ENCODE results near the gene LONRF2. TPM values are rescaled to one million over a fixed set of nuclear protein-coding genes. Genes with fewer than 3 reads are reported as not detected.
"Not testable (repeated sequence)": the region's sequence is repeated elsewhere in the genome, so short reads cannot be mapped to it uniquely, and the experiment has no call there.

The LONRF2 gene
- total RNA-seq: not detected in 2 replicates

DNA sequence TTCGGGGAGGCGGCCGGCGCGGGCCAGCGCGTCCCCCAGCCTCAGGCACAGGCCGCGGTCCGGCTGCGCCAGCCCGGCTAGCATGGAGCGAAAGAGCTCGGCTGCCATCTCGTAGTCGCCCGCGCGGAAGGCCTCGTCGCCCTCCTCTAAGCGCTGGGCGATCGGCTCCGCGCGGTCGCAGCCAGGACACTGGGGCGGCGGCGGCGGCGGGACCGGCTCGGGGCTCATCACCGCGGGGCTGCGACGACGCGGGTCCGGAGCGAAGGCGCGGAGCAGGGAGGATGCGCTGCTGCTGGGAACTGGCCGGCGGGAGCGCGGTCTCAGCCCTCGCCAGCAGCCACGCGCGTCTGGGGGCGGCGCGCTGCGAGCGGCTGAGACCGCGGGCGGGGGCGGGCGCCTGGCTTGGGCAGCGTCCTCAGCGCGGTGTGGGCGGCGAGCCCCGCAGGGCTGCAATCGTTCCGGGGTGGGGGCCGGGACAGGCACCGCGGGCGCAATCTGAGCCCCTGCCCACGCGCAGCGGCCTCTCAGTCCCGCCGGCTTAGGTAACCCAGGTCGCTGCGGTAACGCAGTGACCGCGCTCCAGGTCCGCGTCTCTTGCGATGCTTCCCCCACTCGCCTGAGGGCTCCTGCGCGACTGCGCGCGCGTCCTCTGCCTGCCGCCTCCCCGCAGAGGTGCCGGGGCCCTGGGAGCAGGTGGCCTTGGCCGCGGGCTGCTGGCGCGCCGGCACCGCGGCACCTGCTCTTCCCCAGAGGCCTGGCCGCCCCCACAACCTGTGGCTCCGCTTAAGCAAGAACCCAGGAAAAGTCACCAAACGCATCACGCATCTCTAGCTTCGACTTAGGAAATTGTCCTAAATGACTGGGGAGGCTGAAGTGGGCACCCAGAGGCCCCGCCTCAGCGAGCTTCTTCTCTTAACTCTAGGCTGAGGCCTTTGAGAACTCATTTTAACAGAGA lies at the start of gene LONRF2:
Gene LONRF2 (minus strand): TSS at position 636 of the 955 bp plus-strand sequence. CDS start 408 bp downstream, at position 228.
- peak in 1 of 2 donors; percentile 3 for DNase-seq (ENCODE audit: low read depth in 2 of 2)

DNA sequence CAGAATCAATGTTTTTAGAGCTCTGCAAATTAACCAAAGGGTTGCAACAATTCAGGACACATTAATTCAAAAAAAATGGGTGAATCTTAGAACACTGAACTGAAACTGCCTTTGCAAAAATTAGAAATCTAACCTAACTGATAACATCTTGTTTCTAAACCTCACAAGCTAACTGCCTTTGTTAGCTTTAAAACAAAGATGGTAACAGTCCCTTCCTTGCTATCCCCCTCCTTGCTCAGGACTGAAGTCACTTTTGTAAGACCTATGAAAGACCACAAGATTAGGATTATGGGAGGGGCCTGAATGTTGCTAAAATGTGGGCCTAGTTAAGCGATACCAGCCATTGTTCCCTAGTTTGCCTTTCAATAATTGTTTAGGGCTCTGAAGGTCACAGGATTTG lies 44.9 kb upstream of the LONRF2 start:
- no peak for DNase-seq (ENCODE audit: low read depth in 2 of 2)

DNA sequence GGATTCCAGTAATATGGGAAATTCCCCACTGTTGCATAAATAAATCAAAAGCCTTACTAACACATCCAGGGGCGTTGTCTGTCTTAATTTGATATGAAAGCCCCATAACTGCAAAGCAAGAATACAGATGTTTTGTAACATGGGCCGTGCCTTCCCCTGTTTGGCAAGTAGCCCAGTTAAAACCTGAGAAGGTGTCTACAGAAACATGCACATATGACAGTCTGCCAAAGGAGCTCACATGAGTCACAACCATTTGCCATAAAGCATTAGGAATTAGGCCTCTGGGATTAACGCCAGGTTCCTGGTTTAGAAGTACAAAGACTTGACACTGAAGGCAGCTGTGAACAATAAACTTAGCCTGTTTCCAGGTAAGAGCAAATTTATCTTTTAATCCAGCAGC lies 43.1 kb upstream of the LONRF2 start:
- peak; percentile 4 to 44 for DNase-seq (ENCODE audit: low read depth in 2 of 2)

DNA sequence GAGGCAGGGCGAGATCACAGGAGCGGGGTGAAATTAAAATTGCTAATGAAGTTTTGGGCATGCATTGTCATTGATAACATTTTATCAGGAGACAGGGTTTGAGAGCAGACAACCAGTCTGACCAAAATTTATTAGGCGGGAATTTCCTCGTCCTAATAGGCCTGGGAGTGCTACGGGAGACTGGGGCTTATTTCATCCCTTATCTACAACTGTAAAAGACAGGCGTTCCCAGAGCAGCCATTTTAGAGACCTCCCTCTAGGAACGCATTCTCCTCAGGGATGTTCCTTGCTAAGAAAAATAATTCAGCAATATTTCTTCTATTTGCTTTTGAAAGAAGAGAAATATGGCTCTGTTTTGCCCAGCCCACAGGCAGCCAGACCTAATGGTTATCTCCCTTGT lies 40.0 kb upstream of the LONRF2 start:
- not testable (repeated sequence) for DNase-seq (ENCODE audit: low read depth in 2 of 2)

DNA sequence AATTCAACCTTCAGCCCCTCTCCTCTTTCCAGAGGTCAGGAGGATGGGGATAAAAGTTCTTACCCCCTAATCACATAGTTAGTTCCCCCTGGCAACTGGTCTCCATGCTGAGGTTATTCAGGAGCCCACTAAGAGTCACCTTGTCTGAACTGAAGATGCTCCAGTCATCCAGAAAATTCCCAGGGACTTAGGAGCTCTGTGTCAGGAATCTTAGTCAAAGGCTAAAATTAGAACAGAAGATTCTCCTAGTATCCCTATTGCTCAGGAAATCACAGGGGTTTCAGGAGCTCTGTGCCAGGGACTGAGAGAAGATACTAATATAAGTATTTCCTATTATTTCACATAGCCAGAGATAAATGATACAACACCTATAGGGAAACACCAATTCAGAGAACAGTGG lies 37.3 kb upstream of the LONRF2 start:
- DNase-seq (ENCODE audit: low read depth in 2 of 2): no peak

DNA sequence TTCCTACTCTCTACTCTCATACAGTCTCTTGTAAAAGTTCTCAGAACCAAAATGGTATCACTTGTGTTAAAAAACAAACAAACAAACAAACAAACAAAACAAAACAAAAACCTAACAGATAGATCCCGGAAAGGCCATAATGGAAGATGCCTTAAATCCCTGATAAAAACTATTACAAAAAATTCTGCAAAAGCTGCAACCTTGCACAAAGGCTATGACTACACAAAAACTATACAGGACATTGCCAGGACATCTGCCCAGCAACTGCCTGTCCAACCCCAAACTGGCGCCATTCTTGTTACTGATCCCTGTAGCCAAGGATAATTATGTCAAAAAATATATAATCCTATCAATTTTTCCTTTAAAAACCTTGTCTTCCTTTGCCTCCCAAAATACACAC lies 36.3 kb upstream of the LONRF2 start:
- no peak for DNase-seq (ENCODE audit: low read depth in 2 of 2)

DNA sequence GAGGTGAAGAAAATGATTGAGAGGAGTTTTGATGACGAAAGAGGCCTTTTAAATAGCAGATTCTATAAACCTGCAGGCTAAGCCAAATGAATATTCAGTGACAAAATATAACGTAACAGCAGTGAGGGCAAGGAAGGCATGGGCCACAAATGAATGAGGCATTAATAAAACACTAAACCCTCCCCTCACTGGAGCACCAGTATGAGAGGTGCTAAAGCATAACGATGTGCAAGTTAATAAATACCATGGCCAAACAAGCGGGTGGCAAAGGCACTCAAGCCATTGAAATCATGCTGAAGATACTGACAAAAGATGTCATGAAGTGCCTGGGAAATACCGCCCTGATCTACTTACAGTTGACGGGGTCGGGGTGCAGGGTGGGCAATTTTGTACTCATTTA lies 30.2 kb upstream of the LONRF2 start:
- DNase-seq (ENCODE audit: low read depth in 2 of 2): no peak

DNA sequence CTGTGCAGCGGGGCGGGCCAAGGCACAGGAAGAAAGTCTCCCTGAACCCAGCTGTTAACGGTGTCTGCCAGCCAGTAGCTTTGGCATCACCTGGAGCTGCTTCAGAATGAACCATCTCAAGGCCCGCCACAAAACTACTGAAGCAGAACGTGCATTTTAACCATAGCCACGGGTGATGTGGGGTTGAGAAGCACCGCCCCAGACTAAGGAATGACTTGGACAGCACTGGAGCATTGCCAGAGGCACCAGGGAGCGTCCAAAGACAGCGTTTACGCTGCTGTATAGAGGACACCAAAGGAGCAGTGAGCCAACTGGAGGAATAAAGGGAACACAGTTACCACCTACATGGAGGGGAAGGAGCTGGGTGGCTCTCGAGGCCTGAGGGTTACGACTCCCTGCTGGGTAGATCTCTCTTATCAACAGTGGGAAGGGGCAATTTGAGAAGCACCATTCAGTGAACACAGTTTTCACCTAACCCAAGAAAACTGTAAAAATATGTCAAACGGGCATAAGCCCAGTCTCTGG lies 28.4 kb upstream of the LONRF2 start:
- DNase-seq (ENCODE audit: low read depth in 2 of 2): no peak

DNA sequence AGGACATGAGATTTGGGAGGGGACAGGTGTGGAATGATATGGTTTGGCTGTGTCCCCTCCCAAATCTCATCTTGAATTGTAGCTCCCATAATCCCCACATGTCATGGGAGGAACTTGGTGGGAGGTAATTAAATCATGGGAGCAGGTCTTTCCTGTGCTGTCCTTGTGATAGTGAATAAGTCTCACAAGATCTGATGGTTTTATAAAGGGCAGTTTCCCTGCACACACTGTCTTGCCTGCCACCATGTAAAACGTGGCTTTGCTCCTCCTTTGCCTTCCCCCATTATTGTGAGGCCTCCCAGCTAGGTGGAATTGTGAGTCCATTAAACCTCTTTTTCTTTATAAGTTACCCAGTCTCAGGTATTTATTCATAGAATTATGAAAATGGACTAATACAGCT lies 22.8 kb upstream of the LONRF2 start:
- not testable (repeated sequence) for DNase-seq (ENCODE audit: low read depth in 2 of 2)

DNA sequence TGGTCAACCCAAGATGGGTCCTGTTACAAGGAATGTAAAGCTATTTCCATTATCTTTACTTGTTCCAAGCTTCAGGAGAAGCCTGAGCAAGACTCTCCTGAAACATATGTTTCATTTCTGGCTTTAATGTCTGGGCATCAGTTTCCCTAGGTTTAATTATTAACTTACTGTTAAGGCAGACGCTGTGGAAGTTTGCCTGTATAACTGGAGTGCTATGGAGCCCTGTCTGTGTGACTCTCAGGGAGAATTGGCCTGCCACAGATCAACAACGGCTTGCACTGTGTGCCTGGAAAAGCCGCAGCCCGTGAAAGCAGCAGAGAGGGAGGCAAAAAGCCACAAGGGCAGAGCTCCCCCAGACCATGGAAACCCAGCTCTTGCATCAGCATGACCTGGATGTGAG lies 22.1 kb upstream of the LONRF2 start:
- DNase-seq (ENCODE audit: low read depth in 2 of 2): no peak

DNA sequence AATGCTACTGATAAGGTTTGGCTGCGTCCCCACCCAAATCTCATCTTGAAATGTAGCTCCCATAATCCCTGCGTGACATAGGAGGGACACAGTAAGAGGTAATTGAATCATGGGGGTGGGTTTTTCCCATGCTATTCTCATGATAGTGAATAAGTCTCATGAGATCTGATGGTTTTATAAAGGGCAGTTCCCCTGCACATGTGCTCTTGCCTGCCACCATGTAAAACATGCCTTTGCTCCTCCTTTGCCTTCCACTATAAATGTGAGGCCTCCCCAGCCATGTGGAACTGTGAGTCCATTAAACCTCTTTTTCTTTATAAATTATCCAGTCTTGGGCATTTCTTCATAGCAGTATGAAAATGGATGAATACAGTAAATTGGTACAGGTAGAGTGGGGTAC lies 20.2 kb upstream of the LONRF2 start:
- DNase-seq (ENCODE audit: low read depth in 2 of 2): not testable (repeated sequence)

DNA sequence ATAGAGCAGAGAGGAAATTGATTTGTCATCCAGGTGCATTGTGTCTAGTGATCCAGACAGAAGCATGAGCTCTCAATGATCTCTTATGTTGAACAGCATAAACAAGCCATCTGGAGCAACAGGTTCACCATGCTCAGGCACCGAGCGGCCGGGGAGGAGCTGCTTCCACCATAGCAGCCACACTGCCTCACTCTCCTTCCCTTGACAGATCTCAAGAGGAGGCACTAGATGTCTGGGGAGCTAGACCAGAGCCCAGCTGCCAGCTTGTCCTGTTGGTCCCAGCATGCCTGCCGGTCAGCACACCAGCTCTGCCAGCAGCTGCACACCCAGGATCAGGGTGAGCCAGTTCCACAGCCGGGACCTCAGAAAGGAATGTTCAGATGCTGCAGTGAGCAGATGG lies 17.5 kb upstream of the LONRF2 start:
- DNase-seq (ENCODE audit: low read depth in 2 of 2): no peak

DNA sequence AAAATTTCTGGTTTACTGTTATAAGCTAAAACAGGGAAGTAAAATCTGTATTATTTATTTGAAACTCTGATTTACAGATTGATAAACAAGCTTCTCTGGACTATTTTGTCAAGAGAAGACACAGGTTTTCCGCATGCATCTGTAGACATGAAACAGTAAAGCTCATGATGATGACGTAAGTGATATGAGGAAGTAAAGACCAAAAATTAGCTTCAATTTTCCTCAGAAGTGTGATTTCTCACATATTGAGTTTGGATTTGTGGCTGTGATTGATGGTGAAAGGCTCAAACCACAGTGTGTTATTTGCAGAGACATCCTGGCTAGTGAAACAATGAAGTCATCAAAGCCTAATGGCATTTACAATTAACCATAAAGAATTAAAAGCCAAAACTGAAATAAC lies 12.6 kb upstream of the LONRF2 start:
- DNase-seq (ENCODE audit: low read depth in 2 of 2): no peak

DNA sequence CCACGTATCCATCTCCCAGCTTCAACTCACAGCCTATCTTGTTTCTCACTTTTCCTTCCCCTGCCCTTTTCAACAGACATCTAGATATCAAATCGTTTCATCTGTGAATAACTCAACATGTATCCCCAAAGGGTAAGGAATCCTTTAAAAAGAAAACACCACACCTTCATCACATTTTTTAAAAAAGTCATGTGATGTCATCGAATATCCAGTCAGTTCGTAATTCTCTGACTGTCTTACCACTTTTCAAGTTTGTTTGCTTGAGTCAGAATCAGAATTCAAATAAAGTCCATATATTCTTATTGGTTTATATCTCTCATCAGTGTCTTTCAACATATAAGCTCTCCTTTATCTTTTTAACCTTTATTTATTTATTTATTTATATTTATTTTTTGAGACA lies 5.4 kb upstream of the LONRF2 start:
- no peak for DNase-seq (ENCODE audit: low read depth in 2 of 2)

DNA sequence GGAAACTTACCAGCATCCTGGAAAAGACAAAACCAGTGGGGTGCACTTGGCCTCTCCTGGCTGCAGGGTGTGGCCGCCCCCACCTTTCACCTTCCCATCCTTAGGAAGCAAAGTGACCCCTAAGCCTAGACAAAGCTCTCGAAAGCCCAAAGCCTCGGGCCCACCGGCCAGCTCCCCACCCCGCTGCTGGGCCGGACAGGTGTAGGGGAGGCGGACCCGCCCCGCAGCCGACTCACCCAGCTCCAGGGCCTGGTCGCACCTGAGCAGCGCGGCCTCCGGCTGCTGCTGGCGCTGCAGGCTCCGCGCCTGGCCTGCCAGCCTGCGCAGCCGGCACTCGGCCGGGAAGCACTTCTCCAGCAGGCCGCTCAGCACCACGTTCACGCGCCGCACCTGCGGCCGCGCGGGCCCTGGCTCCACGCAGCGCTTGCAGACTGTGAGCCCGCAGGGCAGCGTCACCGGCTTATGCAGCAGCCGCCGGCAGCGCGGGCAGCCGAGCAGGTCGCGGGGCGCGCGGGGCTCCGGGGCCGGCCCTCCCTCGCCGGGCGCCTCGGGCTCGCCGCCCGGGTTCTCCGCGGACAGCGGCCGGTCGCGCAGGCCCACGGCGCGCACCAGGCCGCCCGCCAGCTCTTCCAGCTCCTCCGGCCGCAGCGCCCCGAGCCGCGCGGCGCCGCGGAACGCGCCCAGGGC lies 979 bp downstream of the LONRF2 start:
- DNase-seq (ENCODE audit: low read depth in 2 of 2): peak in 1 of 2 donors; percentile 51

DNA sequence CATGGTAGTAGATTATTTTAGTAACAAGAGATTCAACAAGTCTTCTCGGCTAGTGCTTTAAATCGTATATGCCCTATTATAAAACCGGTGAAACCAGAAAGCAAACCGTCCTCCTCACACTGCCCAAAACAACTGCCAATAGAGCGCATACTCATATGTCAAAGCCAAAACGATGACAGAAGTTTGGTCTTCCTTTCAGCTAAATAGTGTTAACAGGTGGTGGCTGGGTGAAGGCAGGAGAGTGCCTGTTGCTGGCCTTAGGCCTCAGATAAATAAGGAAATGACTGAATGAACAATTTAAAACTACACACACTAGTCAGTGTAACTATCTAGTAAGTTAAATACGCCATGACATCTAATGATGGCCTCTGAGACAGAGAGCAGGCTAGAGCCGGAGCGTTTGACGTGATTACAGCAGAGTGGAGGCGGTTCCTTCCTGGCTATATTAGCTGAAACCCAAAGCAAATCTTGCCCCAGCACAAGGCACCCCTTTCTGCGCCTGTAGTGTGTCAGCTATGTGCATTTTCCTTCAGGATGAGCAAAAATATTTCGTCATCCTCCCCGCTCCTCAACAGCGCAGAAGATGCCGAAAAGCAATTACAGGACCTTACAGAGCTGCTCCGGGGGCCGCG lies 1.6 kb downstream of the LONRF2 start:
- DNase-seq (ENCODE audit: low read depth in 2 of 2): no peak

DNA sequence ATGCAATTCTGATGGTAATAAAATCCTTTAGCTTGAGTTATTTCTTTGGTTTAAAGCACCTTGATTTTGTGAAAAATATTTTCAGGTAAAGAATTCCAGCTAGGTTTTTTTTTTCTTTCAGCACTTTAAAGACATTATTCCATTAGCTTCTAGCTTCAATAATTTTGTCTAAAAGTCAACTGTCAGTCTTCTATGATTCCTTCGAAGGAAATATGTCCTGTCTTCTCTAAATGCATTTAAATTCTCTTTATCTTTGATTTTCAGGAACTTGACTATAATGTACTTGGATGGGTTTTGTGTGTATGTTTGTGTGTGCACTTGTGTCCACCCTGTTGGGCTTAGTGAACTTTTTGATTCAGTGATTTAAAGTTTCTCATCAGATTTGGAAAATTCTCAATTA lies 4.7 kb downstream of the LONRF2 start:
- DNase-seq (ENCODE audit: low read depth in 2 of 2): no peak

DNA sequence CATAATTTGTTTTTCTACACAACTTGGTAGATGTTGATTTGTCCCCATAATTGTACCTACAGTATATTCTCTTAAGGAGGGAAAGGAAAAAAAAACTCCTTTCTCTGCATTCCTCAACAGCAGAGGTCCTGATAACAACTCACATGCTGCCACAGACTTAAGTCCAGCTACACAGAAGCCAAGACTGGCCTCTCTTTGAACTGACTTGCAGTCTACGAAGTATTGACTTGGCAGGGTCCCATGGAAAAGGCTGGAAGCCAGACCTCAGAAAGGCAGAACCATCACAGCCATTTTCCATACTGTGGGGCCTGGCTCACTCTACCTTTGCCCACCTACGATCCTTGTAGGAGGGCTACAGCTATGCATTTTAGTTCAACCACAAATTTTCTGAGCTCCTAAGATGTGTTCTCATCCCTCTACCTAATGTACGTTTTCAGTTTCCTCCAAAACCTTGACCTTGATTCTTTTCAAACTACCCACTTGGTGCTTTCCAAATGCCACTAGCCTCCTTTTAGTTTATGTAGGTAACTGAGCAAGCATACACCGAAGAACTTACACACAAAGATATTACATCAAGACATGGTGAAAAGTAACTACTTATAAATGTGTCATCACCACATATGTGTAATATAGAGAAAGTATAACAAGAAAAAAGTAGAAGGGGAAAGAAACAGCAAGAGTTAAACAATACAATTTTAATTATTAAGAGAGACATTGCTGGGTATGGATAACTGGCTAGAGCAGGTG lies 12.2 kb downstream of the LONRF2 start:
- DNase-seq (ENCODE audit: low read depth in 2 of 2): no peak

DNA sequence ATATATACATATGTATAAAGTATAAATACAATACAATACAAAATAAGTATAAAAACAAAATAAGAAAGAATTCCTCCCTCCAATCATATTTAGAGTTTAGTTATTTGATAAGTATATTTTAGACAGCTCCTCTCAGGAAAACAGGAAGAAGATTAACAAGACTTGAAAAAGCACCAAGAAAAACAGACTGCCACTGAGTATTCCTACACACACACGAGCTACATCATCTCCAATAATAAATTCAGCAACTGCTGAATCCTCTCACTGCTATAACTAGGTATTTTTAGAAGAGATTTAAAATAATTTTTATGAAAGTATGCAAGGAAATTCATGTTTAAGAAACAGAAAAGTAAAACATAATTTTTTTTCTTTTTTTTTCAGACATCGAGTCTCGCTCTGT lies 13.0 kb downstream of the LONRF2 start:
- DNase-seq (ENCODE audit: low read depth in 2 of 2): no peak

DNA sequence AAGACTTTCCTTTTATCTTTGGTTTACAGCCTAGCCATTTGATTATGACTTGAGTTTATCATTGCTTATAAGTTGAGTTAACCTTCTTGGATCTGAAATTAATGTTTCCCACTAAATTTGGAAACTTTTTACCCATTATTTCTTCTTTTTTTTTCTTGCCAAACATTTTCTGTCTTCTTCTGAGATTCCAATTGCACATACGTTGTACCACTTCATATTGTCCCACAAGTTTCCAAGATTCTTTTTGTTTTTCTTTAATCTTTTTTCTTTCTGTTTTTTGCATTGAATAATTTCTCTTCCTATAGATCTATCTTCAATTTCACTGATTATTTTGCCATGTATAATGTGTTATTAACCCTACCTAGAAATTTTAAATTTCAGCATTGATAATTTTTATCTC lies 18.6 kb downstream of the LONRF2 start:
- DNase-seq (ENCODE audit: low read depth in 2 of 2): no peak

DNA sequence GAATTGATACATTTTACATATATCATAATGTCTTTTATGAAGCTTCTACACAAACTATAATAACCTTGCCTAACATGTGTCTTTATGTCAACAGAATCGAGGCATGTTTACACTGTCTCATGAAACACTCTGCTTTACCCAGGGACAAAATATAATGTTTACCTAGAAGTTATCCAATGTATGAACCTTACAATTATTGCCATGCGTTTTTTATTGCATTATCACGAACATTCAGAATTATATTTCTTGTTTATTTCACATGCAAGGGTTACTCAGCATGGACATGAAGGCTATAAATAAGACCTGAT lies 19.8 kb downstream of the LONRF2 start:
- no peak for DNase-seq (ENCODE audit: low read depth in 2 of 2)

Measured in dermis microvascular lymphatic vessel endothelial cell (primary cell).